ENCODE measurements around the gene SRPK2.
"Not testable (repeated sequence)": the region's sequence is repeated elsewhere in the genome, so short reads cannot be mapped to it uniquely, and the experiment has no call there.

Gene SRPK2

GRCh38 chr7:105352901-105353668 is 35.6 kb downstream of the SRPK2 start:
- H3K27me3 ChIP-seq (ENCODE audit: control insufficient read depth, insufficient read depth, low read length), result no peaks in the 10 kb centered on the region
- no peaks in the 10 kb centered on the region for H3K36me3 ChIP-seq (ENCODE audit: control insufficient read depth, insufficient read depth, low read length)
- H3K9me3 ChIP-seq (ENCODE audit: control insufficient read depth, insufficient read depth, low read depth, low read length), result no peaks in the 10 kb centered on the region
- peaks cover 7% of the 10 kb centered on the region; the same call in 1 of the 2 replicates for H3K4me1 ChIP-seq (ENCODE audit: control insufficient read depth, insufficient read depth, low read length)
- H3K9ac ChIP-seq (ENCODE audit: low read length), result no peak overlapping the region
- H3K4me3 ChIP-seq (ENCODE audit: low read depth, low read length), result no peak overlapping the region
- H3K27ac ChIP-seq (ENCODE audit: low read depth, low read length), result no peak overlapping the region

- H3K9me3 ChIP-seq (ENCODE audit: control insufficient read depth, insufficient read depth, low read depth, low read length), result no peaks in the 10 kb centered on the region
- no peak overlapping the region for H3K9ac ChIP-seq (ENCODE audit: low read length)
- no peaks in the 10 kb centered on the region for H3K27me3 ChIP-seq (ENCODE audit: control insufficient read depth, insufficient read depth, low read length)
- no peaks in the 10 kb centered on the region for H3K36me3 ChIP-seq (ENCODE audit: control insufficient read depth, insufficient read depth, low read length)
- no peak overlapping the region for H3K4me3 ChIP-seq (ENCODE audit: low read depth, low read length)
- H3K4me1 ChIP-seq (ENCODE audit: control insufficient read depth, insufficient read depth, low read length), result peaks cover 7% of the 10 kb centered on the region; the same call in 1 of the 2 replicates
- no peak overlapping the region for H3K27ac ChIP-seq (ENCODE audit: low read depth, low read length)
These were observed 36.6 kb downstream of the SRPK2 start for GRCh38 chr7:105352018-105352612.

GRCh38 chr7:105350906-105351305 is 37.8 kb downstream of the SRPK2 start:
- Histone ChIP-seq H3K27me3 (ENCODE audit: control insufficient read depth, insufficient read depth, low read length) (no peaks in the 10 kb centered on the region), H3K4me3 (ENCODE audit: low read depth, low read length) (no peak overlapping the region), H3K36me3 (ENCODE audit: control insufficient read depth, insufficient read depth, low read length) (no peaks in the 10 kb centered on the region), H3K9ac (ENCODE audit: low read length) (no peak overlapping the region), H3K9me3 (ENCODE audit: control insufficient read depth, insufficient read depth, low read depth, low read length) (no peaks in the 10 kb centered on the region), H3K27ac (ENCODE audit: low read depth, low read length) (no peak overlapping the region), H3K4me1 (ENCODE audit: control insufficient read depth, insufficient read depth, low read length) (peaks cover 14% of the 10 kb centered on the region)

GRCh38 chr7:105348177-105348576 is 40.5 kb downstream of the SRPK2 start:
- peaks cover 27% of the 10 kb centered on the region for H3K4me1 ChIP-seq (ENCODE audit: control insufficient read depth, insufficient read depth, low read length)
- H3K27me3 ChIP-seq (ENCODE audit: control insufficient read depth, insufficient read depth, low read length); H3K9ac ChIP-seq (ENCODE audit: low read length); H3K36me3 ChIP-seq (ENCODE audit: control insufficient read depth, insufficient read depth, low read length); H3K9me3 ChIP-seq (ENCODE audit: control insufficient read depth, insufficient read depth, low read depth, low read length); H3K4me3 ChIP-seq (ENCODE audit: low read depth, low read length); H3K27ac ChIP-seq (ENCODE audit: low read depth, low read length): not testable (repeated sequence)

- Histone ChIP-seq H3K27ac (ENCODE audit: low read depth, low read length) (no peak overlapping the region), H3K9me3 (ENCODE audit: control insufficient read depth, insufficient read depth, low read depth, low read length) (no peaks in the 10 kb centered on the region), H3K36me3 (ENCODE audit: control insufficient read depth, insufficient read depth, low read length) (no peaks in the 10 kb centered on the region), H3K9ac (ENCODE audit: low read length) (no peak overlapping the region), H3K4me1 (ENCODE audit: control insufficient read depth, insufficient read depth, low read length) (peaks cover 28% of the 10 kb centered on the region), H3K4me3 (ENCODE audit: low read depth, low read length) (no peak overlapping the region), H3K27me3 (ENCODE audit: control insufficient read depth, insufficient read depth, low read length) (no peaks in the 10 kb centered on the region)
These were observed 42.0 kb downstream of the SRPK2 start for GRCh38 chr7:105346593-105347322.

- Histone ChIP-seq H3K27ac (ENCODE audit: low read depth, low read length) (no peak overlapping the region), H3K4me1 (ENCODE audit: control insufficient read depth, insufficient read depth, low read length) (peaks cover 28% of the 10 kb centered on the region), H3K9ac (ENCODE audit: low read length) (no peak overlapping the region), H3K9me3 (ENCODE audit: control insufficient read depth, insufficient read depth, low read depth, low read length) (no peaks in the 10 kb centered on the region), H3K27me3 (ENCODE audit: control insufficient read depth, insufficient read depth, low read length) (no peaks in the 10 kb centered on the region), H3K36me3 (ENCODE audit: control insufficient read depth, insufficient read depth, low read length) (no peaks in the 10 kb centered on the region), H3K4me3 (ENCODE audit: low read depth, low read length) (no peak overlapping the region)
These were observed 42.6 kb downstream of the SRPK2 start for GRCh38 chr7:105346138-105346537.

- H3K27ac ChIP-seq (ENCODE audit: low read depth, low read length), result no peak overlapping the region
- H3K9me3 ChIP-seq (ENCODE audit: control insufficient read depth, insufficient read depth, low read depth, low read length), result no peaks in the 10 kb centered on the region
- peaks cover 28% of the 10 kb centered on the region for H3K4me1 ChIP-seq (ENCODE audit: control insufficient read depth, insufficient read depth, low read length)
- H3K36me3 ChIP-seq (ENCODE audit: control insufficient read depth, insufficient read depth, low read length), result no peaks in the 10 kb centered on the region
- H3K4me3 ChIP-seq (ENCODE audit: low read depth, low read length), result no peak overlapping the region
- H3K27me3 ChIP-seq (ENCODE audit: control insufficient read depth, insufficient read depth, low read length), result no peaks in the 10 kb centered on the region
- no peak overlapping the region for H3K9ac ChIP-seq (ENCODE audit: low read length)
These were observed 43.0 kb downstream of the SRPK2 start for GRCh38 chr7:105345725-105346124.

GRCh38 chr7:105345003-105345402 is 43.7 kb downstream of the SRPK2 start:
- no peak overlapping the region for H3K4me3 ChIP-seq (ENCODE audit: low read depth, low read length)
- H3K4me1 ChIP-seq (ENCODE audit: control insufficient read depth, insufficient read depth, low read length), result peaks cover 28% of the 10 kb centered on the region
- H3K36me3 ChIP-seq (ENCODE audit: control insufficient read depth, insufficient read depth, low read length), result no peaks in the 10 kb centered on the region
- H3K9me3 ChIP-seq (ENCODE audit: control insufficient read depth, insufficient read depth, low read depth, low read length), result no peaks in the 10 kb centered on the region
- H3K27ac ChIP-seq (ENCODE audit: low read depth, low read length), result no peak overlapping the region
- no peaks in the 10 kb centered on the region for H3K27me3 ChIP-seq (ENCODE audit: control insufficient read depth, insufficient read depth, low read length)
- H3K9ac ChIP-seq (ENCODE audit: low read length), result no peak overlapping the region

- Histone ChIP-seq H3K4me1 (ENCODE audit: control insufficient read depth, insufficient read depth, low read length) (peaks cover 9% of the 10 kb centered on the region; the same call in 1 of the 2 replicates), H3K36me3 (ENCODE audit: control insufficient read depth, insufficient read depth, low read length) (no peaks in the 10 kb centered on the region), H3K9me3 (ENCODE audit: control insufficient read depth, insufficient read depth, low read depth, low read length) (no peaks in the 10 kb centered on the region), H3K9ac (ENCODE audit: low read length) (no peak overlapping the region), H3K27me3 (ENCODE audit: control insufficient read depth, insufficient read depth, low read length) (no peaks in the 10 kb centered on the region), H3K4me3 (ENCODE audit: low read depth, low read length) (no peak overlapping the region), H3K27ac (ENCODE audit: low read depth, low read length) (no peak overlapping the region)
These were observed 49.1 kb downstream of the SRPK2 start for GRCh38 chr7:105339404-105340323.

GRCh38 chr7:105337529-105337928 is 51.2 kb downstream of the SRPK2 start:
- no peaks in the 10 kb centered on the region for H3K36me3 ChIP-seq (ENCODE audit: control insufficient read depth, insufficient read depth, low read length)
- H3K27ac ChIP-seq (ENCODE audit: low read depth, low read length), result no peak overlapping the region
- no peak overlapping the region for H3K4me3 ChIP-seq (ENCODE audit: low read depth, low read length)
- no peaks in the 10 kb centered on the region for H3K9me3 ChIP-seq (ENCODE audit: control insufficient read depth, insufficient read depth, low read depth, low read length)
- H3K9ac ChIP-seq (ENCODE audit: low read length), result no peak overlapping the region
- H3K27me3 ChIP-seq (ENCODE audit: control insufficient read depth, insufficient read depth, low read length), result no peaks in the 10 kb centered on the region
- H3K4me1 ChIP-seq (ENCODE audit: control insufficient read depth, insufficient read depth, low read length), result 0 out of 2 replicates have a peak, but pooled peaks cover 2% of the 10 kb centered on the region
